GM19324 (cell line): ENCODE measurements around the gene PVALB.

Source experiments
- ATAC-seq: cut with Tn5 transposase; IDR thresholded peaks from one replicate; pipeline ENCODE4 v1.9.1; 2021; ENCODE audit warnings: mild to moderate bottlenecking, moderate library complexity; ENCODE audit not compliant: unreplicated experiment, low FRiP score

PVALB gene

DNA sequence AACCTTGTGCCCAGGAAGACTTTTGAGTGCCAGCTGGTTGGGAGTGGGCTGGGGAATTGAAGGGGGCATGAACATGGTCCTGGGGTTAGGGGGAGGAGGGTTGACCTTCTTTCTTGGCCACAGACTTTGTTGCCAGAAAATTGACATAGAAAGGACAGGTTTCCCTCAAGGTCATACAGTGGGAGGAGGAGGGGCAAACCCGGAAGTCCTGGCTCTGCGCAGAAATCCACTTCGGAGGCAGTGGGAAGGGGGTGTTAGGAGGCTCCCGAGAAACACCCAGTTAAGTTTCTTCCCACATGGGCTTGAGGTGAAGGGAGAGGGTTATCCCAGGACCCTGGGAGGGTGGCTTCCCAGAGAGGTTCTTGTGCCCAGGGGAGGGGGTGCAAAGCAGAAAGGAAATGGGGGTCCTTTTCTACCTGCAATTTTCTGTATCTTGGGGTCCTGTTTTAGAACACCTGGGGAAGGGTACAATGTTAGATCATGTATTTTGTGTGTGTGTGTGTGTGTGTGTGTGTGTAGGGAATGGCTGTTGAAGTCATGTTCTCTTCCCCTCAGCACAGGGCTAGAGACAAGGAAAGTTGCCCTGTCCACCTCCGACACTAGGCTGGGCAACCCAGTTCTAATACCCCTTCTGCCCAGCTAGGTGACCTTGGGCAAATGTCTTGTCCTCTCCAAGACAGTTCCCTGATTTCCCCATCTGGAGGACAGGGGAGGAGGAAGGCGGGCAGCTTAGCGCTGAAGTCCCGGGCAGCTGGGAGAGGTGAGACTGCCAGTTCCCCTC lies 1.1 kb downstream of the PVALB start:
- ATAC-seq = no peak

DNA sequence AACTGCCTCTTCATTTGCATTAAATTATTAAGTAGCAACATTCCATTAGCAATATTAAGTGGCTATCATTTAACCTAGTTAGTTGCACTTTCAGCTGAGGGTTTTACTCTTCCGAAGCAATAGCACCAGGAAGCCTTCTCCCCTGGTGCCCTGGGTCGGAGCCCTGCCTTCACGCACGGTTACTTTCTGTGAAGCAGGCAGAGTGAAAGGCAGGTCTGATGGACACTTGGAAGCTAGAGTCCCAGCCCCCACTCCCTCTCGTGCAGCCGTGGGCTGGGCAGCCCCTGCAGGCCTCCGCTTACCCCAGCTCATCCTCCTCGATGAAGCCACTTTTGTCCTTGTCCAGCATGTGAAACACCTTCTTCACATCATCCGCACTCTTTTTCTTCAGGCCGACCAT lies 2.0 kb downstream of the PVALB start:
- no peak for ATAC-seq

DNA sequence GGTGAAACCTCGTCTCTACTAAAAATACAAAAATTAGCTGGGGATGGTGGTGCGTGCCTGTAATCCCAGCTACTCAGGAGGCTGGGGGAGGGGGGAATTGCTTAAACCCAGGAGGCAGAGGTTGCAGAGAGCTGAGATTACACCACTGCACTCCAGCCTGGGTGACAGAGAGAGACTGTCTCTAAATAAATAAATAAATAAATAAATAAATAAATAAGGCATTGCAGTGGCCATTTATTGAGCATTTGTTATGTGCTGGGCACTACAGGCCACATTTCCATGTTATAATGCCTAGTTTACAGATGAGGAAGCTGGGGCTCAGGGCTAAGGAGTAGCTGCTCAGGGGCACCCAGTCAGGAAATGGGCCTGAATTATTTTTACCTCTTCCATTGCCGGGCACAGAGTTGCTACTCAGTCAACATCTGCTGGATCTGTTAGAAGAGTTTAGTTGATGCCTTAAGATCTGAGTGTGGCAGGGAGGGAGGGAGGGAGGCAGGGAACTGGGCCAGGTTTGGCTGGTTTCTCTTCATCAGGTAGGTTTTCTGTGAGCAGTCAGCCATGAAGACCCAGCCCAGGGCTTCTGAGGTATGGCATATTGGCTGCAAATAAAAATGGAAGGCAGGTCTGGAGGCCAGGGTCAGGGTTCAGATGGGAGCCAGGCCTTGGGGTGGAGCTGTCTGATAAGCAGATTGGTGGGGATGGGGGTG lies 5.6 kb downstream of the PVALB start:
- ATAC-seq = no peak

DNA sequence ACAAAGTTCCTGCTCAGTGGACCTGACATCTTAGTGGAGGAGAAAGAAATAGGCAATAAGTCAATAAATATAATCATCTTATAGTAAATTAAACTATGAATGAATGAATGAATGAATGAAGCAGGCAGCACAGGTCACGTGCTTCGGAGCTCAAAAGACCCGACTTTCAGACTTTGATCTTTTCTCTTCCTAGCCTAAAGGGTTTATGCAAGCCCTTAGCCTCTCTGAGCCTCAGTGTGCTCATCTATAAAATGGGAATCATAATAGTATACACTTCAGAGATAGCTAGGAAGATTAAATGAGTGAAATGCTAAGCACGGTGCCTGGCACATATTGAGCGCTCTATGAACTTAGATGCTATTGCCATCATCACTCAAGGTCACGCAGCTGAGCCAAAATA lies 7.5 kb downstream of the PVALB start:
- no peak for ATAC-seq

DNA sequence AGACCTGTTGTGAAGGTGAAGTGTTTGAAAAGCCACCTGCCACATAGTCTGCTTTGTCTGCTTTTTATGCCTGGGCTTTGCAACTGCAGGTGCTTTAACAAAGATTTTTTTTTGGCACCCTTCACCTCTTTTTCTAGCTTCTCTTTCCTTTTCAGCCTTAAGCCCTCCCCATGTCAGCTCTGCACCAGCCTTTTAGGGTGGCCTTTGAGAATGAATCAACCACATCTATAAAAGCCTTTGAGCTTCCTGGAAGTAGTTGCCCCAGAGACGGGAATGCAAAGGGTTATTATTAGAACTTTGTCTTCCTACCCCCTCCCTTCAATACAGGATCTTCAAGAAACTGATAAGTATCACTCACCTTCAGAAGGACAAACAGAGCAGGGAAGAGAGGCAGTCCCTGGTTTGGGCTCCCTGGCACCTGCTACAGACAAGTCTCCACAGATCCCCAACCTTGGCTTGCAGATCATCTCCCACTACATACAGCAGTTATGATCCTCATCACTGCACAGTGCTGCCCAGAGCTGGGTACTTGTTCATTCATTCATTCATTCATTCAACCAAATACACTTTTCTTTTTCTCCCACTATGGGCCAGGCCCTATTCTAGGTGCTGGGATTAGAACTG lies 8.0 kb downstream of the PVALB start:
- no peak for ATAC-seq

DNA sequence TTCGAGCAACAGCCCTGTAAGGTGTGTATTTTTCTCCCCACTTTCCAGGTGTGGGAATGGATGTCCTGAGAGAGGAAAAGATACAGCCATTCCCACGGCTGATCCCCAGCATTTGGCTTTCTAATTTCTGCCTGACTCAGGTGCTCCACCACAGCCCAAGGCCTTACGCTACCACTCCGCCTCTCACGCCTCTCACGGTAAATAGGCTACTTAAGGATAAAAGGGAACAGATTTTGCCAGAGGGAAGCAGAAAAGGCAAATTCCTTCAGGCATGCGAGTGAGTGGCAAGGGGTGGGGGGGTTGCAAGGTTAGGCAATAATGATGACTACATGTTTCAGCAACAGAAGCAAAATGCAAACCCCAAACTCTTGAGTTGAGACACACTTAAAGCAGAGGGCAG lies 9.2 kb downstream of the PVALB start:
- ATAC-seq = no peak

DNA sequence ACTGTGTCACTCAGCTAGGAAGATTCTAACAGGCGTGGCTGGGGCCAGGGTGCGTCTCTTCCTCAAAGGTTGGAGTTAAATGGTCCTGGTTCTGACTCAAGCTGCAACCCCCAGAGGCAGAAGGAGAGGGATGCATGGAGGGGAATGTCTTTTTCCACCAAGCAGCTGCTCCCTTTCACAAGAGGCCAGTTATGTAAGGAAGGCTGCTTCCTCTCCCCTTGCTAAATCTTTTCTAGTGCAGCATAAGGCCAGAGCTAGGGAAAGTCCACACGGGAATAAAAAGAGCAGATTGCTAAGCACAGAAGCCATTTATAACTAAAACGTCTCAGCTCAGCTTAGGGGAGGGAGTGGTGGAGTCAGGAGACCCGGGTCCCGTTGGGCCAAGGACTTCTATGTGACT lies 10.0 kb downstream of the PVALB start:
- no peak for ATAC-seq

DNA sequence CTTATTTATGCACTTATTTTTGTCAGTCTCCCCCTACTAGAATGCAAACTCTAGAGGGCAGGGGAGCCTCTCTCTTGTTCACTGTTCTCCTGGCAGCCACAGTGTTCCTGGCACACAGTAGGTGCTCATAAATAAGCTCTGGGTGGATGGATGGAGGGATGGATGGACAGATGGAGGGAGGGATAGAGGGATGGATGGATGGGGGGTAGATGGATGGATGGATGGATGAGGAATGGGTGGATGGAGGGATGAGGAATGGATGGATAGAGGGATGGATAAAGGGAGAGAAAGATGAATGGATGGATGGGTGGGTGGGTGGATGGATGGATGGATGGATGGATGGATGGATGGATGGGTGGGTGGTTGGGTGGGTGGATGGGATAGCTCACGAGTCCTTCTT lies 13.5 kb downstream of the PVALB start:
- ATAC-seq = no peak

DNA sequence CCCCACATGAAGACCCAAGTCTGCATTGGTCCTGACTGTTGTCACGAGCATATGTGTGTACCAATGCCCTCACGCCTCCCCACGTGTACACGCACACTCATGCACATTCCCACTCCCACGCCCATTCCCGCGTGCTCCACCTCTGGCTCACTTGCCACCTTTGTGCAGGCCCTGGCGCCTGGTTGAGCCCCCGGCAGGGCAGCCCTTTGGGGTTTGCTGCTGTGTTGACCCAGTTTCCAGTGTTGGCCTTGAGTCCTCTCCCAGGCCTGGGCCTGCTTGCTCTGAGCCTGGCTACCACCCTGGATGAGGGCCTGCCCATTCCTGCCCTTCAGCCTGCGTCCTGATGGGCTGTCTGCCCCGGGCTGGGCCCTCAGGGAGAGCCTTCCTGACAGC lies 18.2 kb downstream of the PVALB start:
- ATAC-seq = no peak

DNA sequence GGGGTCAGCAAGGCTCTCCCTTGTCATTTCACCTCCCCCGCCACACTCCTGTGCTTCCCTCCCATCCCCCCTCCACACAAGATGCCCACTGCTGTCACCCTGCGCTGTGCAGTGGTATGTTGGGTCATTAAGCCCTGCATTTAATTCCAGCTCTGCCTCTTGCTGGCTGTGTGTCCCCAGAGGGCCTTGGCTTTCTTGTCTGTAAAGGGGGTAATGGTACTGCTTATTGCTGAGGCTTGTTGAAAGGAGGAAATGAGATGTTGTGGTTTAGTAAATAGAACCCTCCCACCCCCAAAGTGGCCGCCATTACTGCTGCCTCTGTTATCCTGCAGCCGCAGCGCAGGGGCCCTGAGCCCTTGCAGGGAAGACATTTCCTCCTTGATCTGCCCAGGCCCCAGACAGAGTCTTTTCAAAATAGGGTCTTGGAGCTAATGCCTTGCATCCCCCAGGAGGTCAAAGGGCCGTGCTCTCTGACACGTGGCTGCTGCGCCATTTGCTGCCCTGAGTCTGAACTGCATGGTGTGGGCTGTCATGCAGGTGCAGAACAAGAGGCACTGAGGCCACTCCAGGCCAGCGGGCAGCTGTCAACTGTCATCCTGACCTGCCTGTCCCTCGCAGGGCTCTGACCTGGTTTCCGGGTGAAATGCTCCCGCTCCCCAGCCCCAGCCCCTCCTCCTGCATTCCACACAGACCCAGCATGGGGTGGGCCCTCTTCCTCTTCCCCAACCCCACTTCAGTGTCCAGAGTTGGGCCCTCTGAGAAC lies 18.7 kb downstream of the PVALB start:
- ATAC-seq = no peak

DNA sequence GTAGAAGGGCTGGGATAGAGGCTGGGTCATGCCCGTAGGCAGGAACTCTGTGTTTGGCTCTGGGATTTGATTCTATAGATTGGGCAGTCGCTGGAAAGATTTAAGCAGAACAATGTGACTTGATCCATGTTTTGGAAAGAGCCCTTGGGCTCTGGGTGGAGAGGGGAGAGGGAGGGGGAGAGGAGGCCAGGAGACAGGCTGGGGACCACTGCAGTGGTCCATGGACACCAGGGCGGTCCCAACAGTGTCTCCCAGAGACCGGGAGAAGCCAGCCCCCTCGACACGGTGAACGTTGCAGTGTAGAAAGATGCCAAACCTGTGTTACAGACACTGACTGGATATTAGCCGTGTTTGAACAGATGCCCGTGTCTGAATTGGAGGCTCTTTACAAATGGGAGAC lies 19.5 kb downstream of the PVALB start:
- no peak for ATAC-seq

DNA sequence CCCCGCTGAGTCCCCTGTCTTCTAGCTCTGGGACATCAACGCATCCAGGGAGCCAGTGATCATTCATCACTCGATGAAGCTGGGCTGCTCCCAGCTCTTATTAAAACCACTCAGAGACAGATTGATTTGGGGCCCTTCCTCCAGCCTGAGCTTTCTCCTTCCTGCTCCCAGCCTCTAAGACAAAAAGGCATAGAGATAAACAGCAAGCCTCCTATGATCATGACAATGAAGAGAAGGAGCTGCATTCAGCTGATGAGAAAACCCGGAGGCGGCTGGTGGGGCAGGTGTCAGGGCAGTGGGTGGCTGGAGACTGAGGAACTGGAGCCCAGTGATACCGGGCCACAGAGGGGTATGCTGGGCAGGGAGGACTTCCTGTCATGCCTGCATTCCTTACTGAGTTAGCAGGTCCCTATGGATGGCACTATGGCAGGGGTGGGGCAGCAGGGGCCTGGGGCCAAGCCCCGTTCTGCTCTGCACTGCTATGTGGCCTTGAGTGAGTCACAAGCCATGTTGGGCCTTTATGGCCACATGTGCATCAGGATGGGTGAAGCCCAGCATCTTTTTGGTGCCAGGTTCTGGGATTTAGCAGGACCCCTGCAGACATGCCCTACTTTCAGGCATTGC lies 20.2 kb downstream of the PVALB start:
- no peak for ATAC-seq

DNA sequence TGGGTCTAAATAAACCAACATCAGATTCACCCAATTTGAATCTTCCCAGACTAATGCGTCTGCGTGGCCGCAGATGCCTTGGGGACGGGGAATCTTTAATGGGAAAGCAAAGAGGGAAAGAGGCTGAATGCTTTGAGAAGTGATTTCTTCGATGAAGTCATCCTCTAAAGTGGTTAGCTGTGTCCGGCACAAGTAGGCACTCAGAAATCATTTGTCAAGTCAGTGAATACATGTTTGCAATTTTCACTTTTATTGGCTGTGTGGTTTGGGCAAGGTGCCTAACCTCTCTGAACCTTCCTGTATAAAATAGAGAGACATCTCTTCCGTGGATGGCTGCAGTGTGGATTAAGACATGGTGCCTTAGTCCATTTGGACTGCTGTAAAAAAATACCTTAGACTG lies 21.2 kb downstream of the PVALB start:
- no peak for ATAC-seq

DNA sequence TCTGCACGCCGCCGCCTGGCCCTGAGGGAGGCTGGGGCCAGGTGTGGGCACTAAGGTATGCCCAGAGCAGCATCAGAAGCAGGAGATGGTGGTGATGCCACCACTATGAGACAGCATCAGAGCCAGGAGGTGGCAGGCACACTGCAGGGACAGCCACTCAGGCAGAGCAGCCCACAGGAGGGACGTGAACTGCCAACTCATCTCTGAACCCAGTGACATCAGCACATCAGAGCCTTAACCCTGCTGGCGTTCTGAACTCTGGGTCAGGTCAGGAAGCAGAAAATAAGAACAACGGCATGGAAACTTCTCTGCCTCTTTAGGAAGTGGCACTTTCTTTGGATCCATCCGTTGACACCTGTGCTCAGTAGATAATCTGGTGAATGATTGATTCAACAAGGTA lies 26.2 kb downstream of the PVALB start:
- ATAC-seq = no peak

DNA sequence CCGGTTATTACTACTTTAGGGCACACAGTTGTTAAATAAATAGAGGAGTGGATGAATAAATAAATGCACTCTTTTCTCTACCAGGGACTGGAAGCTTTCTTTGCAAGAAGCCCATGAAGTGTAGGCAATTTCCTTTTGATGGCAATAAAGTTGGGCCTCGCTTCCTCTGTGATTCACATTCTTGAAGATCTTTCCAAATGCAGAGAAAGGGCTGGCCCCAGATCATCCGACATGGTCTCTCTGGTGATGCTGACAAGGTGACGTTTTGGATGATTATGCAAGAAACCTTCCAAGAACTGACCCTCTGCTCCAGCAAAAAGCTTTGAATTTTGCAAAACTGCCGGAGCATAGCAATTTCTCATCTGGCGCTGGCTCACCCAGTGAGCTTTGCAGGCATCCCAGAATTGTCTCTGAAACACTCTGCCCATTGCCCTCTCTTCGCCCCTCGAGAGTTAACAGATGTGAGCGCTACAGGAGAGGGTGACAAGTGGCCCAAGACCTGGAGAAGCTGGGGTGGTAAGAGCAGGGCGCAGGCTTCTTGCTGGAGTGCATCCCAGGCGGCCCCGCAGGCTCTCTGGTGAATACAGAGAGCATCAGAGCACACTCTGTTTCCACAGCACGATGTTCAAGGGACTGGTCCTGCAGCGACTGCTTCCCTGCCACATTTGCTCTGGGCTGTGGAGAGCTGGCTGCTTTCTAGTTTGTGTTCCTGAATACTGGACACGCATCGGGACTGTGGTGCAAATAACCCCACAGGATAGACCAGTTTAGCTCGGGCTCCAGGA lies 29.4 kb downstream of the PVALB start:
- ATAC-seq = no peak

DNA sequence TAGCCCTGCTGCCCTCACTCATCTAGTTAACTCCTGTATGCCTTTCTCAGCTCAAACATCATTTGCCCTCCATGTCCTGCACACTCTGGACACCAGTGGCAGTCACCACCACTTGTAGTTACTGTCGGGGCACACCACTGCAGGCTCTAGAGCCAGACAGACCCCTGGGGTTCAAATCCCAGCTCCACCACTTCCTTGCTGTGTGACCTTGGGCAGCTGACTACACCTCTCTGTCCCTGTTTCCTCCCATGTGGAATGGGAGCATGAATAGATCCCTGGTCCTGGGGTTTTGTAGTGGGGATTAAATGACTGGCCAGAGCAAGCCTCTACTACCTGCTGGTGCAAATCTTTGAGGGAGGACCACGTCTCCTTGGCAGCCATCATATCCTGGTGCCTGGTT lies 33.1 kb downstream of the PVALB start:
- ATAC-seq = no peak

DNA sequence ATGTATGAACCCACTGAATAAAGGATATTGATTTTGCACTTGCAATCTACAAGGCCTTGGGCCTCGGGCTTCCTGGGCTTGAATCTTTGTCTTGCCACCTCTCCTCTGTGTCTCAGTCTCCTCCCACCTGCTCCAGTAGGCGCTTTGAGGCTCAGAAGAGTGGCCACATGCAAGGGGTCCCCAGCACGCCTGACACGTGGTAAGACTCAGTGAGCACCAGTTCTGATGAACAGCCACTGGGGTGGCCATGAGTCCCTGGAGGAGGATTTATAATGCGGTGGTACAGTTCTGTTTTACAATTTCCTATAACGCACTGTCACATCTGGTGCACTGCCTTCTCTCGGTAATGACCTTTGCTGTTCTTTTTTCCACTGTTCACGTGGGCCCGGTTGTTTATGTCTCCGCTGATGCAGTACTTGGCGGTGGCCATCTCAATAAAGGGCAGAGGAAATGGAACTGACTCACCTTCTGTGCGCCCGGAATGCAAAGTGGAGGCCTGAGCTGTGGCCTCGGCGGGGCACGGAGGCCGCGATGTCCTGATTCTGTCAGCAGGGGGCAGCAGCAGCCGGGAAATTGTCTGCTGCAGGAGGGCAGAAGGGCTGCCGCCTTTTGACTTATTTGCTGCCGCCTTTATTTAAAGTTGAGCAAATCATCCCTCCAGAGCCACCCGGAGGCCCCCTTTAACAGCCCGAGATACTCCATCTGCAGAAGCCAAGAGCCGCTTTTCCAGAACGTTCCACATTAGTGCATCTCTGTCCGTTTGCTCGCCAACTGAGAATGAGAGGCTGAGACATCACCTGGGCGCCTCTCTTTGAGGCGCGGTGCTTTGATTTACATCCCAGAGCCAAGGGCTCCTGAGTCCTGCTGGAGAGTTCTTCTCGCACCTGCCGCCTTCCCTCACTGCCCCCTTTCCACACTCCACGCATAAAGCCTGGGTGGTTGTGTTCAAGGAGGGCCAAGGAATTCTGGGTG lies 34.9 kb downstream of the PVALB start:
- peak; percentile 56 for ATAC-seq

DNA sequence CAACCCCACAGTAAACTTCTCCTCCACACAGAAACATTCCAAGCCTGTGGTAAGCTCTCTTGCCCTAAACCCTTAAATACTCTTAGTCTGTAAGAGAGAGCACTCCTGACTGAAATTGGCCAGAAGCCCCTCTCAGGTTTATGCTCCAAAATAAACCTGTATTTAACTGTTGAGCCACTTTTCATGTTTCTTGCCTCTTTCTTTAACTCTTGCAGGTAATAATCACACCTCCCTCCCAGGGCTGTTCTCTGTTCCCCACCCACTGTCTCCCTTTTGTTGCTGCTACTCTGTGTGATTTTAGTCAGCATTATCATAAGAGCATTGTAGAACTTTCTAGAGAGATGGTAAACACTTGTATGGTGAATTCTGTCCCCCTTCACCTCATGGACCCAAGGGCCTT lies 38.8 kb downstream of the PVALB start:
- no peak for ATAC-seq

DNA sequence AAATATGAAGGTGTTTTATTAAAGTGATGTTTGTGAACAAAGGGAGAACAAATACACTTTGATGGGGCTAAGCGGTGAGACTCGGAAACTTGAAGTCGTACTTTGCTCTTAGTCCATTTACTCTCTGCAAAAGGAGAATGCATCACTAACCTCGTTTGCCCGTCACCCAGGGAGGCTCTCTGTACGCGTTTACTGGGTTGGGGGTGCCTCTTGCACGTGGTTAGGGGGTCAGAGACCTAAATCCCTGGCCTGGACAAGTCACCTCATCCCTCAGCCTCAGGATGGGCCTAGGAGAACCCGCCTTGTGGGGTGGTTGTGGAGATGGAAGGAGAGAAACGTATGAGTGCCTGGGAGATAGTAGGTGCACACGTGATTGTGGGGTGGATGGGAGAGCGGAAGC lies 40.1 kb downstream of the PVALB start:
- ATAC-seq = no peak
